Activated CD4-positive, alpha-beta T cell treated with anti-CD3 and anti-CD28 coated beads, Interleukin-2, Interleukin-6, amounts not matched to agents 100 ng/mL and 50 ng/mL, durations not matched to agents 16 hours and 8 hours (primary cell): ENCODE data around the gene ACTL6B.
"Not testable (repeated sequence)": the region's sequence is repeated elsewhere in the genome, so short reads cannot be mapped to it uniquely, and the experiment has no call there.

ENCODE experiments used
- DNase-seq: peaks from one replicate; pipeline ENCODE4 v3.0.0-alpha.2; 2020

The ACTL6B gene

GRCh38 chr7:100671353-100672327, 15.4 kb upstream of the ACTL6B start:
- no peak for DNase-seq

GRCh38 chr7:100670074-100670473, 13.8 kb upstream of the ACTL6B start:
- no peak for DNase-seq

- DNase-seq, result not testable (repeated sequence)
These were observed 12.9 kb upstream of the ACTL6B start for GRCh38 chr7:100669106-100669505.

DNA sequence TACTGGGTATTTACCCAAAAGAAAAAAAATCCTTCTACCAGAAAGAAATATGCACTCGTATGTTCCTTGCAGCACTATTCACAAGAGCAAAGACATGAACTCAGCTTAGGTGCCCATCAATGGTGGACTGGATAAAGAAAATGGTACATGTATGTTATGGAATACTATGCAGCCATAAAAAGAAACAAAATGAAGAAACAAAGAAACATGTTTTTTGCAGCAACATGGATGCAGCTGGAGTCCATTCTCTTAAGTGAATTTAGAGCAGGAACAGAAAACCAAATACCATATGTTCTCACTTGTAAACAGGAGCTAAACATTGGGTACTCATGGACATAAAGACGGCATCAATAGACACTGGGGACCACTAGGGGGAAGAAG, 11.8 kb upstream of the ACTL6B start:
- DNase-seq, result no peak

DNA sequence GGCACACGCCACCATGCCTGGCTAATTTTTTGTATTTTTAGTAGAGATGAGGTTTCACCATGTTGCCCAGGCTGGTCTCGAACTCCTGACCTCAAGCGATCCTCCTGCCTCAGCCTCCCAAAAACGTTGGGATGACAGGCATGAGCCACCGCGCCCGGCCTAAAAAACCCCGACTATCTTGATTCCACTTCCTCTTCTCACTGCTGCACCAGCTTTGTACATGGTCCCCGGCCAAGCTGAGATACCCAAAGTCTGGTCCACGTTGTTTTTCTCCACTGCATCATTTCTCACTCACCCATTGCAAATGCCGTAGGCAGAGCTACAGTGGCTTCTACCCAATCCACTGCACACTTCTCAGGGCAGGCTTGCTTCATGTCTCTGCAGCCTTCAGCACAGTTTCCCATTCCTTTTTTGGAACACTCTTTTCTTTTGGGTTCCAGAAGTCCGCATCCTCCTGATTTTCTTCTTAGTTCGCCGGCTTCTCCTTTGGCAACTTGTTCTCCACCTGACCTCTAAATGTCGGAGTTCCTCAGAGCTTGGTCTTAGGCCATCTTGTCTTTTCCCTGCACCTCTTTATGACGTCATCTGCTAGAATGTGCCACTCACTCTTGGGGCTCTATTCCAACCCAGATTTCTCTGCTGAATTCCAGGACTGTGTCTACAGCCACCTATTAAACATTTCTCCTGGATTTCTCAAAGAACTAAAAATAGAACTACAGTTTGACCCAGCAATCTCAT, 11.3 kb upstream of the ACTL6B start:
- DNase-seq, result no peak

DNA sequence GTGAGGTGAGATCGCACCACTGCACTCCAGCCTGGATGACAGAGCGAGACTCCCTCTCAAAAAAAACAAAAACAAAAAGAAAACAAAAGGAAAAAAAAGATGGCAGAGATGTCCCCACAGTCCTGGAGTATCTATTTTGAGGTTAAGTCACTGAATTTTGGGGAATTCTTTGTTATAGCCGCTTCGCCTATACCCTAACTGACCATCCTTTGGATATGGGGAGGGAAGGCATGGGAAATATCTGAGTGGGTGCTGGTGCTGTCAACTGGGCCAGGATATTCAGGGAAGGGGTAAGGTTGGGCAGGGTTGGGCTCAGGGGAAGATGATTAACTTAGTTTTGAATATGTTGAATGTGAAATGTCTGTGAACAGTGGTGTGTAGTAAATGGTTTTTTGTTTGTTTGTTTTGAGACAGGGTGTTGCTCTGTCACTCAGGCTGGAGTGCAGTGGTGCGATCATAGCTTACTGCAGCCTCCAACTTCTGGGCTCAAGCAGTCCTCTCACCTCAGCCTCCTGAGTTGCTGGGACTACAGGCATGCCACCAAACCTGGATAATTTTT, 9.0 kb upstream of the ACTL6B start:
- DNase-seq, result no peak

DNA sequence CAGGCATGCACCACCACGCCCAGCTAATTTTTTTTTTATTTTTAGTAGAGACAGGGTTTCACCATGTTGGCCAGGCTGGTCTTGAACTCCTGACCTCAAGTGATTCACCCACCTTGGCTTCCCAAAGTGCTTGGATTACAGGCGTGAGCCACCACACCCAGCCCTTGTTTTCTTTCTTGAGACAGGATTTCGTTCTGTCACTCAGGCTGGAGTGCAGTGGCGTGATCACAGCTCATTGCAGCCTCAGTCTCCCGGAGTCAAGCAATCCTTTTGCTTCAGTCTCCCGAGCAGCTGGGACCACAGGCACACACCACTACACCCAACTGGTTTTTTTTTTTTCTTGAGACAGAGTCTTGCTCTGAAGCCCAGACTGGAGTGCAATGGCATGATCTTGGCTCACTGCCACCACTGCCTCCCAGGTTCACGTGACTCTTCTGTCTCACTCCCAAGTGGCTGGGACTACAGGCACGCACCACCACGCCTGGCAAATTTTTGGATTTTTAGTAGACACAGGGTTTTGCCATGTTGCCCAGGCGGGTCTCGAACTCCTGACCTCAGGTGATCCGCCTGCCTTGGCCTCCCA, 6.0 kb upstream of the ACTL6B start:
- not testable (repeated sequence) for DNase-seq

DNA sequence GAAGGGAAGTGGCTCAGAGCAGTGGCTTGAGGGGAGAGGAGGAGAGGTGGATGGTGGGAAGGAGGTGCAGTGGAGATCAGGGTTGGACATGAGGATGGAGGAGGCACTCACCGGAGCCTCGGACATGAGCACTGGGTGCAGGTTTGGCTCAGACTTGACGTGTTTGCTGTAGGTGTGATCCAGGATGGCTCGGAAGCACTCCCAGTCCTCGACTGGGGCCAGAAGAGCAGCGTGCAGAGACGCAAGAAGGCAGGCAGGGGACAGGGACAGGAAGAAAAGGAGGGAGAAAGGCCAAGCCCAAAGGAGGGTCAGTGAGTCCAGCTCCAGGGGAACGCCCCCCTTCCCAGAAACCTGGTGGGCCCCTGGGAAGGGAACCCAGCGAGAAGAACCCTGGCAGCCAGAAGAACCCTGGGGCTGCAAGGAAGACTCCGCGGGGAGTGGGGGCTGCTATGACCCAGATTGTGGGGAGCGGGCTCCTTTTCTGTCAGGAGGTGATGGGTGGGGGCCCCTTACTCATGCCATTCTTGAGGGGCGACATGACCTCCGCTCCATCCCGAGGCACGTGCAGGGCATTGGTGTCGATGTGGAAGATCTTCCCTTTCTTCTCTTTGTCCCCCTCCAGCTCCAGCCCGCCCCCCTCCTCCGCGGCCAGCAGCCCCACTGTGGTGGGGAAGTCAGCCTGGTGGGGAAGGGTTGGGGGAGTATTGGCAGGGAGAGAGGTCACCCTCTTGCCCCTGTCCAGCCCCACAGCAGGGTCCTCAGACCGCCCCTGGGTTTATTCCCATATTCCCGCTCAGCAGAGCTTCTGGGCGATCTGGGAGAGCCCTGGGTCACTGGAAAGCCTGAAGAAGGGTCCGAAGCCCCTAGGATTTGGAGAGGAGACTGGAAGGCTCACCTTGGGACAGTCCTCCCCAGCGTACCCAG, 1.1 kb downstream of the ACTL6B start:
- DNase-seq, result no peak

DNA sequence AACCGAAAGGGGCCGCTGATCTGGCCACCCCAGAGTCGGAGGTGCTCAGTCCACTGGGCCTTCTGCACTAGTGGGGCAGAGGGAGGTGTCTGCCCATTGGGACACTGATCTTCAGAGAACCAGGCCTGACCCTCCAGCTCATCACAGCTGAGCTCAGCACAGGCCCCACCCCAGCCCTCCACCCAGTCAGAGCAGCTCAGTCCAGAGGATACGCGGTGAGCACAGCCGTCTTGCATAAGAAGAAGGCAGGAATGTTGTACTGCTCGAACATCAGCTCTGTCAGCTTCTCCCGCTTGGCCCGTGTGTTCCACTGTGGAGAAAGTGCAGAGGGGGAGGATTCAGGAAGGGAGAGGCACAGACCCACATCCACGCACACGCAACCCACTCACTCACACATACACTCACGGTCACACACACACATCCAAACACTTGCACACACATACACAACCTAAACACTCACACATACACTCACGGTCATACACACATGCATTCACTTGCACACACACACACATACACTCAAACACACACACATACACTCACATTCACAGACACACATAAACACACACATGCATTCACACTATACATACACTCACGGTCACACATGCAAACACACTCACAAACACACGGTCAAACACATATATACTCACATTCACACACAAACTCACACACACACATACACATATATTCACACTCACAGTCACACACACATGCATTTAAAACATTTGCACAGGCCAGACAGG, 6.3 kb downstream of the ACTL6B start:
- no peak for DNase-seq

DNA sequence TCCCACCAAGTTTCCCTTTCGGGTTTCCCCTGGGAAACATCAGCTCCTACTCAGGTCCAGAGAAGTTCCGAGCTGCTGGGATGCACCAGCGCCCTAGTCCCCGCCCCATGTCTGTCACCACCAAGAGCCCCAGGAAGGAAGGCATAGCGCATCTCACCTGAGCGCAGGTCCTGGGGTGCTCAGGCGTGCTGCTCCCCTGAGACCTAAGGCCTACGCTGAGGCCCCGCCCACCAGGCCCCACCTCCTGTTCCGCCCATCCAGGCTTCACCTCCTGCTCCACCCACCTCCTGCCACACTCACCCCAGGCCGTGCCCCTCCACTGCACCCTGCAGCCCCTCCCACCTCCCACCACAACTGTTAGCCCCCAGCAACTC, 13.7 kb downstream of the ACTL6B start:
- peak; percentile 32 for DNase-seq

- DNase-seq, result no peak
These were observed 14.3 kb downstream of the ACTL6B start for GRCh38 chr7:100641860-100642533.

GRCh38 chr7:100641463-100641859, 14.8 kb downstream of the ACTL6B start, which contains the start of gene TFR2:
TFR2 (minus strand) TSS chr7:100641552; CDS start chr7:100641509, 43 bp downstream.
- no peak for DNase-seq

DNA sequence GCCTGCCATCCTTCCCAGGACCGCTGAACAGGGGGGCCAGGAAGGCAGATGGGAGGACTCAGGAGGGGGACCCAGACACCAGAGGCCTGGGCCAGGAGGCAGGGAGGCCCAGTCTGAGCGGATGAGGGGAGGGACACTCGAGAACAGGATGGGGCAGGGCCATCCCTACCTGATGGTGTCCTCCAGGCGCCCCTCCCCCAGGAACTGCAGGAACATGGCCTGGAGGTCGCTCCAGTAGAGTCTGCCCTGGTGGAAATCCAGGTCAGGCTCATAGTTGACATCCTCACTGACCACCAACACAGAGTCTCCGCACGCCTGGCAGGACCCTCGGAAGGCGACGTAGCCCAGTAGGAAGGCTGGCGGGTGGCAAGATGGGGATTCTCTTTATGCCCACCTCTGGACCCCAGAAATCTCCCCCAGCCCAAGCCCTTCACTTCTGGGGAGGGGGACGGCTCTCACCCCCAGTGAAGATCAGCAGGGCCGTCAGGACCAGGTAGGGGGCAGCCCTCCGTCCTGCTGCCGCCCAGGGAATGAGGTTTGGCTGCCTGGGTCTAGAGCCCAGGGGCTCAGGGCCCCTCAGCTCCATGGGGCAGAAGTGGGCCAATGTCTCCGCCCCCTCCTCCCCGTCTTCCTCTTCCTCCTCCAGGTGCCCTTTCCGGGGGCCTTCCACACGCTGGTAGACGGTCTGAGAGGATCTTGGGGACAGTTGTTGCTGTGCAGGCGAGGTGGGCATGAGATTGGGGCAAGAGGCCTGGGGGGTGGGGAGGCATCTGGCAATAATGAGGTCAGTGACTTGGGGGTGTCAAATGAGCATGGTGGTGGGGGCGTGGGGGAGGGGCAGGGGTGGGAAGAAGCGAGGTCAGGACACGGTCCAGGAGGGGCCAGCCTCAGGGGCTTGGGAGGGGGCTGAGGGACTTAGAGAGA, 15.5 kb downstream of the ACTL6B start:
- no peak for DNase-seq

- no peak for DNase-seq
These were observed 16.2 kb downstream of the ACTL6B start for GRCh38 chr7:100639995-100640516.

GRCh38 chr7:100632951-100633717, 23.1 kb downstream of the ACTL6B start:
- DNase-seq, result peak; percentile 81

GRCh38 chr7:100630066-100630465, 26.2 kb downstream of the ACTL6B start:
- DNase-seq, result no peak

DNA sequence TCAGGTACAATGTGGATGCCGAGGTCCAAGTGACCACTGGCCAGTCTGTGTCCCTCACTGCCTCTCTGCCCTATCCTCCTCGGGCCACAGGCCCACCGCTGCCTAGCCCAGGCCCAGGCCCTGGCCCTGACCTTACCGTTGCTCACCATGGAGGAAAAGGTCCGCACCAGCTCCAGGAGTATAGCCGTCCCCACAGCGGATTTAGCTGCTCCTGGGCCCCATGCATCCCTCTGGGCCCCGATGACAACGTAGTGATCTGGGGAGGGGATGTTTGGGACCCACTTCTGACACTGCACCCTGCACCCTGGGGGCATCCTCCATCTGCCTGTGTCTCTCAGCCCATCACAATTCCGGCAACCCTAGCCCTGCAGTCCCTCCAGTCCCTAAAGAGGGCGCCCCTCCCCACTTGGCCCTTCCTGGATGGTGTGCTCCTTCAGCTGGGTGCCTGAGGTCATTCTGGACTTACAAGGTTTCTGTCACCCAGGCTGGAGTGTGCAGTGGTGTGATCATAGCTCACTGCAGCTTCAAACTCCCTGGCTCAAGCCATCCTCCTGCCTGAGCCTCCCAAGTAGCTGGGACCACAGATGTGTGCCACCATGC, 27.0 kb downstream of the ACTL6B start:
- peak; percentile 53 for DNase-seq

DNA sequence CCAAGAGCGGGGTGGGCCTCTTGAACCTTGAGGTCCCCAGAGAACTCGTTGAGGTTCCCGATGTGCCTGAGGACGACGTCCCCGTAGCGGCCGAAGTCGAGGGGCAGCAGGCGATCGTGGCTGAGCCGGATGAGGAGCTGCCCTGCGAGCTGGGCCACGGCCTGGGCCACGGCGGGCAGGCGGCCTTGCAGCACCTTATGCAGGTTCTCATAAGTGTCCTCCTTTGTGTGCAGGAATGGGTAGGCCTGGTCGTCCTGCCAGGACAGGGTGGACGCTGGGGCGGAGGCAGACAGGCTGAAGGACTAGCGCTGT, 29.1 kb downstream of the ACTL6B start:
- no peak for DNase-seq
